ENCODE data around the gene GAS2L2. TPM values are rescaled to one million over a fixed set of nuclear protein-coding genes. Genes with fewer than 3 reads are reported as not detected.

The GAS2L2 gene
- total and polyA plus RNA-seq, 7 donors = 0.06 TPM; not detected in 6

DNA sequence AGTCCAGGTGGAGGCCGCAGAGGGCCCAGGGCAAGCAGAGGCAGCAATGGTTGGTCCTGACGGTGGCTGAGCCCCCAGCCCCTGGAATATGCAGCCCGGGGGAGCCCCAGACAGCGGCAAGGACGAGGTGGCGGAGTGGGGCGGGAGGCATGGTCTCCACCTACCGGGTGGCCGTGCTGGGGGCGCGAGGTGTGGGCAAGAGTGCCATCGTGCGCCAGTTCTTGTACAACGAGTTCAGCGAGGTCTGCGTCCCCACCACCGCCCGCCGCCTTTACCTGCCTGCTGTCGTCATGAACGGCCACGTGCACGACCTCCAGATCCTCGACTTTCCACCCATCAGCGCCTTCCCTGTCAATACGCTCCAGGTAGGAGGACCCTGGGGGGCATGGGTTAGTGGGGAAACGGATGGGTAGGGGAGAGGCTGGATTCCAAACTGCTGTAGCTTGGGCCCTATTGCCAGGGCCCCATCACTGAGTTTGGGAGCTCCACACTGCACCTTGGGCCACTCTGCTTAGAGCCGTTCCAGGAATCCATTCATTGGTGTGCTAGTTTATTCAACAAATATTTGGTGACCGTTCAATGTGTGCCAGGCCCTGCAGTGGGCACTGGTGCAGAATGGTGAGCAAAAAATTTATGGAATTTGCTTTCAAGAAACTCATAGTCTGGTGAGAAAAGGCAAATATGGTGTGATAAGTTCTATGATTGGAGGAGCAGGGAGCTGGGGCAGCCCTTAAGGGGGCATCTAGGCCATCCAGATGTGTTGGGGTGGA is 17.8 kb downstream of the GAS2L2 start:
- DNase-seq = no peak
- Histone ChIP-seq H3K36me3 (no peaks in the 10 kb centered on the region), H3K27me3 (peaks cover 0 to 6% (median 0%) of the 10 kb centered on the region in 3 donors), H3K4me1 (peaks cover 0 to 20% (median 18%) of the 10 kb centered on the region in 4 donors), H3K9me3 (no peaks in the 10 kb centered on the region), H3K4me3 (no peak overlapping the region), H3K27ac (no peak overlapping the region)
- intact Hi-C loops (cut with DNase I) = no loop called here
- TF ChIP-seq POLR2A (IDR thresholded peaks at IDR 0.05) (no peak), POLR2AphosphoS5 (IDR thresholded peaks at IDR 0.05) (no peak), EP300 (IDR thresholded peaks at IDR 0.05) (no peak)
- TF ChIP-seq, protein P1, sequence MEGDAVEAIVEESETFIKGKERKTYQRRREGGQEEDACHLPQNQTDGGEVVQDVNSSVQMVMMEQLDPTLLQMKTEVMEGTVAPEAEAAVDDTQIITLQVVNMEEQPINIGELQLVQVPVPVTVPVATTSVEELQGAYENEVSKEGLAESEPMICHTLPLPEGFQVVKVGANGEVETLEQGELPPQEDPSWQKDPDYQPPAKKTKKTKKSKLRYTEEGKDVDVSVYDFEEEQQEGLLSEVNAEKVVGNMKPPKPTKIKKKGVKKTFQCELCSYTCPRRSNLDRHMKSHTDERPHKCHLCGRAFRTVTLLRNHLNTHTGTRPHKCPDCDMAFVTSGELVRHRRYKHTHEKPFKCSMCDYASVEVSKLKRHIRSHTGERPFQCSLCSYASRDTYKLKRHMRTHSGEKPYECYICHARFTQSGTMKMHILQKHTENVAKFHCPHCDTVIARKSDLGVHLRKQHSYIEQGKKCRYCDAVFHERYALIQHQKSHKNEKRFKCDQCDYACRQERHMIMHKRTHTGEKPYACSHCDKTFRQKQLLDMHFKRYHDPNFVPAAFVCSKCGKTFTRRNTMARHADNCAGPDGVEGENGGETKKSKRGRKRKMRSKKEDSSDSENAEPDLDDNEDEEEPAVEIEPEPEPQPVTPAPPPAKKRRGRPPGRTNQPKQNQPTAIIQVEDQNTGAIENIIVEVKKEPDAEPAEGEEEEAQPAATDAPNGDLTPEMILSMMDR (IDR thresholded peaks at IDR 0.05) = no peak
- 82 to 90% methylated on average over 29 of the region's 29 CpGs for WGBS, 2 donors

DNA sequence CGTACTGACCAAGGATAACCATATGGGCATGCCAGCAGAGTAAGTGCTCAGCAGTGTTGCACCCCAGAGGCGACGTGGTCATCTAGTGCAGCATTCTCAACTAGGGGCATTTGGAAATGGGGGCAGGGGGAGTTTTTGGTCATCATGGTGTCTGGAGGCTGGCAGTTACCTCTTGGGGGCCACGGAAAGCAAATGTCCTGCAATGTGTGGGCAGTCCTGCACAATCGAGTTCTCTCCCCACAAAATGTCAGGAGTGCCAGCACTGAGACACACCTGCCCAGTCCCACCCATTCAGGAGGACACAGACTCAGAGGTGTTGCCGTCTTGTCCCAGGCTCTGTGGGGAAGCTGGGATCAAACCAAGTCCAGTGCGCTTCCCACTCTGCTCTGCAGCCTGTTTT is 18.6 kb downstream of the GAS2L2 start:
- intact Hi-C loops (cut with DNase I) = no loop called here
- 86 to 93% methylated on average over 7 of the region's 7 CpGs for WGBS, 2 donors
- DNase-seq = no peak
- no peaks in the 10 kb centered on the region for H3K9me3 ChIP-seq
- TF ChIP-seq POLR2A (IDR thresholded peaks at IDR 0.05) = no peak
- no peak for TF ChIP-seq POLR2AphosphoS5 (IDR thresholded peaks at IDR 0.05)
- TF ChIP-seq, protein P1 (IDR thresholded peaks at IDR 0.05) = no peak
- TF ChIP-seq EP300 (IDR thresholded peaks at IDR 0.05) = no peak
- H3K36me3 ChIP-seq = no peaks in the 10 kb centered on the region
- no peak overlapping the region for H3K27ac ChIP-seq
- H3K4me3 ChIP-seq = no peak overlapping the region
- H3K4me1 ChIP-seq = peaks cover 0 to 20% (median 18%) of the 10 kb centered on the region in 4 donors
- H3K27me3 ChIP-seq = no peaks in the 10 kb centered on the region

DNA sequence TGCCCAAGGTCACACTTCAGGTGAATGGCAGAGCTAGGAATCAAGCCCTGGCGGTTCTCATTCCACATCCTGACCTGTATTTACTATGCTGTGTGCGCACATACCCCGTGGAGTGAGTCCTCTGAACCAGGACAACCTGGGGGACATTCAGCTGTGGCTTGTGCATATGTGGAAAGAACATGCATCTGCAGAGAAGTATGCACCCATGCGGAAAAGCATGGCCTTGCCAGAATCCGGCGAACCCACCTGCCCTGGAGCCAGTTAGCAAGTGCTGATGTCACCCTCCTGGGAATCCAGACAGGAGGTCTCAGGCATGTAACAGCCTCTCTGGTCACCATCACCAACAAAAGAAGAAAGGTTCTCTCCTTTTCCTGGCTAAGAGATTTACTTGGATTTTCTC is 19.7 kb downstream of the GAS2L2 start:
- DNase-seq = no peak
- H3K4me1 ChIP-seq = peaks cover 0 to 20% (median 18%) of the 10 kb centered on the region in 4 donors
- TF ChIP-seq EP300 (IDR thresholded peaks at IDR 0.05) (no peak), POLR2AphosphoS5 (IDR thresholded peaks at IDR 0.05) (no peak), POLR2A (IDR thresholded peaks at IDR 0.05) (no peak)
- TF ChIP-seq, protein P1 (IDR thresholded peaks at IDR 0.05) = no peak
- no peaks in the 10 kb centered on the region for H3K27me3 ChIP-seq
- H3K4me3 ChIP-seq = no peak overlapping the region
- no peaks in the 10 kb centered on the region for H3K36me3 ChIP-seq
- intact Hi-C loops (cut with DNase I) = no loop called here
- WGBS, 2 donors = 89 to 92% methylated on average over 6 of the region's 6 CpGs
- H3K27ac ChIP-seq = no peak overlapping the region
- no peaks in the 10 kb centered on the region for H3K9me3 ChIP-seq

DNA sequence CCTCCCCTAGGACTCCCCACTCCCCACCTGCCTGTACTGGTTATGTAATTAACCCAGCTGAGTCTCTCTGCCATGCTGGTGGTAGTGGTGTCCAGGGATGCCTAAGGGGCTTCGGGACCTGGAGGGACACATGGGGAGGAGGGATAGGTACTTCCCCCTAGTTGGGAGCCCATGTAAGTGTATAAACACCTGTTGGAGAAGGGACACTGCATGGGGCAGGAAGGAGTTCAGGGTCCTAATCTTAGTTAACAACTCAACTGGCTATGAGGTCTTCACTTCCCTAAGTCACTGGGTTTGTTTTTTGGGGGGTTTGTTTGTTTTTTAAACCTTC is 20.3 kb downstream of the GAS2L2 start:
- Histone ChIP-seq H3K9me3 (no peaks in the 10 kb centered on the region), H3K4me1 (peaks cover 0 to 20% (median 18%) of the 10 kb centered on the region in 4 donors), H3K27ac (no peak overlapping the region), H3K4me3 (peak overlapping the region in 1 of 4 donors; percentile 89), H3K36me3 (no peaks in the 10 kb centered on the region), H3K27me3 (no peaks in the 10 kb centered on the region)
- intact Hi-C loops (cut with DNase I) = no loop called here
- TF ChIP-seq POLR2AphosphoS5 (IDR thresholded peaks at IDR 0.05) (no peak), POLR2A (IDR thresholded peaks at IDR 0.05) (no peak), EP300 (IDR thresholded peaks at IDR 0.05) (no peak)
- TF ChIP-seq, protein P1 (IDR thresholded peaks at IDR 0.05) = no peak
- 84 to 85% methylated on average over 1 of the region's 1 CpG for WGBS, 2 donors
- no peak for DNase-seq

All from sigmoid colon (tissue), 7 donors.